Measurements from ENCODE around the gene STAT5B.
"Not testable (repeated sequence)": the region's sequence is repeated elsewhere in the genome, so short reads cannot be mapped to it uniquely, and the experiment has no call there.

STAT5B gene

GRCh38 chr17:42225646-42226045, 50.5 kb downstream of the STAT5B start:
- peak in 1 of 3 donors; percentile 10 for DNase-seq

DNA sequence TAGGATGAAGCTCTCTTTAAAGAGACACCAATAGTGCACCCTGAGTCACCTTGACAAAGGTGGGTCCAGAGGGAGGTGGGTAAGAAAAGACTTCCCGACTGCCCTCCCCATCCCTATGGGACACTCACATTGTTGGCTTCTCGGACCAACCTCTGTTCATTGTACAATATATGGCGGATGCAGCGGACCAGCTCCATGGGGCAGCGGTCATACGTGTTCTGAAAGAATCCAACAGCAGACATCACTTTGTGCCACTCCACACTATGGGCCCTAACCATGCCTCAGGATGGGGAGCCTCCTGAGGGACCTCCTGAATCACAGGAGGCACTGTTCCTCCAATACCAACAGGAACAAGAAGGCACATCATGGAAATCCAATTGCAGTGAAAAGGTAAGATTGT, 51.5 kb downstream of the STAT5B start:
- DNase-seq, result no peak

DNA sequence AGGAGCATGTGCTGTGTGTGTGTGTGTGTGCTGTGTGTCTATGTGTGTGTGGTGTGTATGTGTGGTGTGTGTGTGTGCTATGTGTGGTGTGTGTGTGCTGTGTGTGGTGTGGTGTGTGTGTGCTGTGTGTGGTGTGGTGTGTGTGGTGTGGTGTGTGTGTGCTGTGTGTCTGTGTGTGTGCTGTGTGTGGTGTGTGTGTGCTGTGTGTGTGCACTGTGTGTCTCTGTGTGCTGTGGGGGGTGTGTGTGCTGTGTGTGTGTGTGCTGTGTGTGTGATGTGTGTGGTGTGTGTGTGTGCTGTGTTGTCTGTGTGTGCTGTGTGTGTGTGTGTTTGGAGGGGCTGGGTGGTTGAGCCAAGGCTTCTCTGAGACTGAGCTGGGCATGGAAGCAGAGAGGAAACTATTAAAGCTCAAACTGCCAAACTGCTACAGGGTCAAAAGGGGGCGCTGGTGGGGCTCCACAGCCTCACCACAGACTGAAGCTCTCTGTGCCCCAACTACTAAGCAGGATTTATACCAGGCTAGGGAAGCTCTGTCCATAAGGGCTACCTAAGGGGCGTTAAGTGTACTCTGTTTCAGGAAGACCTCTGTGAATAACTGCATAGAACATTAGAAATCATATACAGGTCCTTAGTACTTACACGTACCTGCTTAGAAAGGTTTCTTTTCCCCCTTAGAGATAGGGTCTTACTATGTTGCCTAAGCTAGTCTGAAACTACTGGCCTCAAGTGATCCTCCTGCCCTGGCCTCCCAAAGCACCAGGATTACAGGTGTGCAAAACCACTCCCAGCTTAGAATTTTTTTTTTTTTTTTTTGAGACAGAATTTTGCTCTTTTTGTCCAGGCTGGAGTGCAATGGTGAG, 54.1 kb downstream of the STAT5B start:
- peak; percentile 72 to 79 (median 75) for DNase-seq

DNA sequence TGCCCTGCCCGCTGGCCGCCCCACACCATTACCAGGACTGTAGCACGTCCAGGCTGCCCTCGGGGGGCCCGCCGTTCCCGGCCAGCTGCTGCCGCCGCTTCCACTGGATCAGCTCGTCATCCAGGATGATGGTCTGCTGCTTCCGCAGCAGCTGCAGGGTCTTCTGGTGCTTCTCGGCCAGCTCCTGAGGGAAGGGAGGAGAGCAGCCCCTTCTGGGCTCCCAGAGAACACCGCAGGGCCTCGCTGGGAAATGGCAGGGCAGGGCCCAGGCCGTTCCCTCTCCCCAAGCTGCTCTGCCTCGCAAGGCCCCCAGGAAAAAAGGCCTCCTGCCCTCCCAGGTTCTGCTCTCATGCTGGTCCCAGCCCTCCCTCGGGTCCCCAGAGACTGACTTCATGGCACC, 56.9 kb downstream of the STAT5B start:
- not testable (repeated sequence) for DNase-seq

GRCh38 chr17:42214156-42214555, 62.0 kb downstream of the STAT5B start:
- no peak for DNase-seq

- no peak for DNase-seq
These were observed 63.8 kb downstream of the STAT5B start for GRCh38 chr17:42212382-42212781.

GRCh38 chr17:42211921-42212341, 64.3 kb downstream of the STAT5B start:
- DNase-seq, result not testable (repeated sequence)

DNA sequence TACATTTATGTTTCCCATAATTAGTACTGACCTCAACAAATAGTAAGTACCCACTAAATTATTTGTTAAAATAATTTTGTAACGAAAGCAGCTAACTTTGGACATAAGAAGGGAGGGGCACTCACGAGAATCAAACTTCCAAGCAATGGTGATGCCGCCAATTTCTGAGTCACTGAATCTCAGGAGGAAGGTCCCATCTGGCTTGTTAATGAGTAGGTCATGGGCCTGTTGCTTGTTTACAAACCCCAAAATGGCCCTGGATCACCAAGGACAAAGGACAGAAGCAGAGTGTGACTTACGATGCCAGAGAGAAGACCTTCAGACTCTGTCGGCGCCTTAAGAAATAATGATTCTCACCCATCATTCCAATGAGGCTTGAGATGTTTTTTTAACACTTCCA, 66.1 kb downstream of the STAT5B start:
- no peak for DNase-seq

DNA sequence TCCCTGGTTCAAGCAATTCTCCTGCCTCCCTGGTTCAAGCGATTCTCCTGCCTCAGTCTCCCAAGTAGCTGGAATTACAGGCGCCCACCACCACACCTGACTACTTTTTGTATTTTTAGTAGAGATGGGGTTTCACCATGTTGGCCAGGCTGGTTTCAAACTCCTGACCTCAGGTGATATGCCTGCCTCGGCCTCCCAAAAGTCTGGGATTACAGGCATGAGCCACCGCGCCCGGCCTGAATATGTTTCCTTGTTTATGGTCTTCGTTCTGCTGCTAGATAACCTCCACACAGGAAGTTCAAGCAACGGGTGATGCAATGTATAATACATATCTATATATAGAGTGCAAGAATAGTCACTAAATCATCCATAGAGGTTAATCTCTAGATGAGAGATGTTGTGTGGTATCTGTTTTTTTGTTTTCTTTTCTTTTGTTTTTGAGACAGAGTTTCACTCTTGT, 70.0 kb downstream of the STAT5B start:
- peak; percentile 60 to 65 (median 63) for DNase-seq

DNA sequence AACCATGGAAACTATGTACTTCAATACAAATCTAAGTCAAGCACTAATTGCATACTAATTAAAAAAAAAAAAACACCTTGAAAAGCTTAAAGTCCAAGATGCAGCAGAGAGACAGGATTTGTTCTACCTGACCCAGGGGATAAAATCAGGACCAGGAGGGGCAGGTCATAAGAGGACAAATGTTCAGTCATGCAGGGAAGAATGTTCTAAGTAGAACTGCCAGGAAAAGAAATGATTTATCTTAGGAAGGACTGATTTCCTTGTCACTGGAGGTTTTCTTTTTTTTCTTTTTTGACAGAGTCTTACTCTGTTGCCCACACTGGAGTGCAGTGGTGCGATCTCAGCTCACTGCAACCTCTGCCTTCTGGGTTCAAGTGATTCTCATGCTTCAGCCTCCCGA, 72.8 kb downstream of the STAT5B start:
- DNase-seq, result no peak

DNA sequence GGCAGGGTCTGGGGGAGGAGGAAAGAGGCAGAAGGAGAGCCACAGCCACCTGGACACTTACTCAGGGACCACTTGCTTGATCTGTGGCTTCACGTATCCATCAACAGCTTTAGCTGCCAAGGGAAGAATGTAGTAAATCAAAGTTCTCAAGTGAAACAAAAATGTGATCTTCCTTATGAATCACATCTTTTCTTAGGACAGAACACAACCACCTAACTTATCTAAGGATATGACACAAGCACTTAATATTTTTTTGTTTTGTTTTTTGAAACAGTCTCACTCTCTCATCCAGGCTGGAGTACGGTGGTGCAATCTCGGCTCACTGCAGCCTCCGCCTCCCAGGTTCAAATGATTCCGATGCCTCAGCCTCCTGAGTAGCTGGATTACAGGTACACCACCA, 73.5 kb downstream of the STAT5B start:
- DNase-seq, result no peak

DNA sequence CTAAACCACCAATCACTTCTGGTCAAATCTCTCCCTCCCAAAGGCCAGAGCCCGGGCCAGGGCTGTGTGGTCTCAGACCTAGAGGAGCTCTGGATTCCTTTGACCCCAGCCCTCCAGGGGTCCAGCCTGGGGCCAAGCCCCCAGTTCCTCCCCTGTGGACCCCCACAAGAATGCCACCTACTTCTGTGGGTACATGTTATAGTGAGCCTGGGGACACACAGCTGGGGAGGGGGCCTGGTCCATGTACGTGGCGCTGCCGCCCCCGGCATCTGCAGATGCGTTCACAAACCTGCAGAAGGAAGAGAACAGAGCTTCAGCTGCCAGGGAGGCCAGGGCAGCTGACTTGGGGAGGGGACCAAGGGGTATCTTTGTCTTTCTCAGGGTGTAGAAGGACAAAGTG, 74.0 kb downstream of the STAT5B start:
- DNase-seq, result no peak

DNA sequence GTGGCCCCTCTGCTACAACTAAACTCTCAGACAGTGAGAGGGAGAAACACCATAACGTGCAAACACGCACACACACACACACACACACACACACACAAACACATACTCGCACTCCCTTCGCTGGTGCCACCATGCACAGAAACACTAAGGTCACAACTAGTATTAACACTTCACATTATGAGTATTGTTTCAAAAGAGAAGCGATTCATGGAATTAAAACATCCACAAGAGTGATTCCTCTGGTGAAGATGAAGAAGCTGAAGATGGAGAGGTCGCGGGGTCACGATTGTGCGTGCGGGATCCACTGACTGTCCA, 74.8 kb downstream of the STAT5B start:
- DNase-seq, result no peak

- no peak for DNase-seq
These were observed 75.3 kb downstream of the STAT5B start for GRCh38 chr17:42200706-42201457.

- peak; percentile 32 to 53 (median 41) for DNase-seq
These were observed 76.7 kb downstream of the STAT5B start for GRCh38 chr17:42199416-42200011.

DNA sequence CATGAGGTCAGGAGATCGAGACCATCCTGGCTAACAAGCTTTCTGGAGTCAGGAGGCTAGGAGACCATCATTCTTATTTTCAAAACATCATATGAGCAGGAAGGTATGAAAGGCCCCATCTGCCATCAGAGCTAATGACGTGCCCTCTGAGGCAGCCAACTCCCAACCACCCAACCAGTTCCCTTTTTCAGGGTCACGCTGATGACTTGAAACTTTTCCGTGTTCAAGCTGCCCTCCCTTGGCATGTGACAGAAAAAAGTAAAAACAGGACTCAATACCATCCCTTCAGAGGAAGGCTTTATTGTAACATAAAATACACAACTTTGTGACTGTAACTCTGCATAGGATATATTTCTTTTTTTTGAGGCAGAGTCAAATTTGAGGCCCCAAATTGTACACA, 77.3 kb downstream of the STAT5B start:
- DNase-seq, result peak; percentile 81 to 85 (median 82)

DNA sequence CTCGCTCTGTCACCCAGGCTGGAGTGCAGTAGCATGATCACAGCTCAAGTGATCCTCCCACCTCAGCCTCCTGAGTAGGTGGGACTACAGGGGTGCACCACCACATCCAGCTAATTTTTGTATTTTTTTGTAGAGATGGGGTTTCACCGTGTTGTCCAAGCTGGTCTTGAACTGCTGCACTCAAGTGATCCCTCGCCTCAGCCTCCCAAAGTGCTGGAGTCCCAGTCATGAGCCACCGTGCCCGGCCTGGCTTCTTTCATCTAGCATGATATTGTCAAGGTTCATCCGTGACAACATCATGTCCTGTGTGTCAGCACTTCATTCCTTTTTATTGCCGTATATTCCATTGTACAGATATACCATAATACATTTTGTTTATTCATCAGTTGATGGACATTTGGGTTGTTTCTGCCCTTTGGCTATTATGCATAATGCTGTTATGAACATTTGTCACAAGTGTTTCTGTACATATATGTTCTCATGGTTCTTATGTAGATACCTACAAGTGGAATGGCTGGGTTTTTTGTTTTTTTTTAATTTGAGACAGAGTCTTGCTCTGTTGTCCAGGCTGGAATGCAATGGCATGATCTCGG, 78.5 kb downstream of the STAT5B start:
- DNase-seq, result no peak

- peak; percentile 83 to 91 (median 85) for DNase-seq
These were observed 82.0 kb downstream of the STAT5B start, which contains the start of gene GHDC for GRCh38 chr17:42193969-42194899. TSS of gene GHDC (minus strand) at chr17:42194494. CDS start at chr17:42193581, 913 bp downstream.

- no peak for DNase-seq
These were observed 82.8 kb downstream of the STAT5B start for GRCh38 chr17:42193216-42193968.

DNA sequence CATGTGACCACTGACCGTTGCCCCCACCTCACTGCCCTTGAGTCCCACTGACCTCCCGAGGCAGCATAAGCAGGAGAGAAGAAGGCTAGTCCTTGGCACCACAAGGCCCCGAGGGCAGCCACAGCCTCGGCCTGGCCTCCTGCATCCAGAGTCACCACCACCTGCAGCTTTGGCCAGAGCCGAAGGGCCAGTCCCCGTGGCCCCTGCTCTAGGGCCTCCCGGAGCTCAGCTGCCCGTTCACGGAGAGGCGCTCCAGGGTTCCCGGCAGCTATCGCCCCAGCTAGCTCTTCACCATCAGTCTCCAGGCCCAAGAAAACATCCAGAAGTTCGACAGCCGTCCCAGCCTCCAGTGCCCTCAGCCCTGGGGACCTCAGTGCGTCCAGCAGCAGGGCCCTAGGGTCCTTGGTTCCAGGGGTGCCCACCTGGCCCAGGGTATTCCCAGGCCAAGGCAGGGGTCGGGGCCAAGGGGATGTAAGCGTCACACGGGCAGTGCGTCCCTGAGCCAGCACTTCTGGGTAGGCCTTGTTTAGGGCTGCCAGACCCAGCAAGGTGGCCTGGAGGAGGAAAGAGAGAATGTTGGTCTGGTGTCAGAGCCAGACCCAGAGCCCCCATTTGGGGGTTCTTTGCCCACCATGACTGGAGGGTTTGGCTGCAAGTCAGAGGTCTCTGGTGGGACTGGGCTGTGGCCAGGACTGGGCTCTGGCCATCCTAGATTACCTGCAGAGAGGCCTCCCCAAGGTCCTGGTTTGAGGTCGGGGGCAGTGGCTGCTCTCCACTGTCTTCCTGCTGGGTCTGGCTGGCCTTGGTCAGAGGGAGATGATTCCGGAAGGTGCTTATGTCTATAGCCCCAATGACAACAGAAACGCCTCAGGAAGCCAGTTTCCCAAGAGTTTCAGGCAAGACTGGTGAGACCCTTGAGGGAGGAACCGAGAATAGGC, 83.7 kb downstream of the STAT5B start:
- DNase-seq, result no peak
